Skin epidermis (tissue), 12 donors: Measurements from ENCODE around the gene AKIRIN1.
A peak's percentile ranks its signal among the peaks of the same experiment; 100 is the strongest.
"Not testable (repeated sequence)": the region's sequence is repeated elsewhere in the genome, so short reads cannot be mapped to it uniquely, and the experiment has no call there.

Source experiments
- H3K27ac ChIP-seq, 21 experiments: fragments of 200-600 bp; sonication (generic) in 11 of 21; one replicate each; pipeline ENCODE4 v1.5.0; 2020; ENCODE audit warnings: mild to moderate bottlenecking in 3 of 21, inconsistent platforms in 2 of 21, moderate library complexity in 2 of 21
- H3K4me3 ChIP-seq, 7 experiments: fragments of 200-600 bp; sonication (generic) in 2 of 7; one replicate each; pipeline ENCODE4 v1.5.0; 2020; ENCODE audit warnings: inconsistent platforms in 2 of 7, mild to moderate bottlenecking in 2 of 7, moderate library complexity in 1 of 7

Gene AKIRIN1

GRCh38 chr1:38991638-38992411 is 749 bp downstream of the AKIRIN1 start:
- Histone ChIP-seq H3K27ac (peak overlapping the region; percentile 84 to 100 (median 96)), H3K4me3 (peak overlapping the region; percentile 81 to 100 (median 92))

DNA sequence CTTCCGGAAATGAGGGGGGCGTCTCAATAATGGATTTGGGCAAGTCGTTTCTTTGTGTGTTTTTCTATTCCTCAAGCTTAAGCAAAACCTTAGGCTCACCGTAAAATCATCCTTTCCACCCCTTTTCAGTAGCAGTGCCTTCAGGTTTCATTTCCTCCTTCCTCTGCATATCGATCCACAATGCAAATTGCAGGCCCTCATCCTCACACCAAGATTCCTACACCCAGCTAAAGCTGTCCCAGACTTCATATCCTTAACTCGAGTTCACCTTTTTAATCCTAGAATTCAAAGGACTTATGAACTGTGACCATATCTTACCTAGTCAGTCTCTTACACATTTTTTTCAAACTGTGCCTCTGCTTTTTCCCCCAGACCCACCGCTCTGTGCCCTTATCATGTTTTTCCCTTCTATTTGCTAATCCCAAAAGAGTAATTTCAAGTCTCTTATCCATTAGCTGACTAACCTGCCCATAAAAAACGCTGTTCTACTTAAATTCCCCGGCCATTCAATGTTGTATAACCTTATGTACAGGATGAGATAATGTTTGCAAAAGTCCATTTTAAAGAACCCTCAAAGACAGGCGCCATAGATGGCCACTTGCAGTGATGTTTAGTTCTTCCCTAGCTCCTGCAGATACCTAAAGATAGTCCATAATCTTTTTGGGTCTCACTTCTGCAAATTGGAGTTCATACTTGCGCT is 1.5 kb downstream of the AKIRIN1 start:
- peak overlapping the region in 19 of 21 experiments; percentile 32 to 100 (median 97) for H3K27ac ChIP-seq

GRCh38 chr1:38994196-38994595 is 3.1 kb downstream of the AKIRIN1 start:
- Histone ChIP-seq H3K4me3 (no peak overlapping the region), H3K27ac (no peak overlapping the region)

More for the DNA sequence above, 1.5 kb downstream of the AKIRIN1 start:
- peak overlapping the region; percentile 81 to 100 (median 92) for H3K4me3 ChIP-seq

GRCh38 chr1:38997034-38997900 is 6.2 kb downstream of the AKIRIN1 start:
- H3K27ac ChIP-seq, result peak overlapping the region in 11 of 21 experiments; percentile 4 to 67 (median 46)
- H3K4me3 ChIP-seq, result no peak overlapping the region

DNA sequence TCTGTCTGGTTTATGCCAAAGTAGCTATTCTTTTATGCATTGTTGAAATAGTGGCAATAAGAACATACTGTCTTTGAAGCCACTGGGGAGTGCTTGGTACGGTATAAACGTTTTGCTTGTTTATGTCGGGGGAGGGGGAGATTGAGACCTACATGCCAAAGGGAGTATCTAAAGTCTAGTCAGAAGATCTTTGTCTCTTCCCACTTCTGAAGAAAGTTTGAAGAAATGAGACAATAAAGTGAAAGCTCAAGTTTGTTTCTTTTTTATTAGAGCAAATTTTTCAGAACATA is 6.8 kb downstream of the AKIRIN1 start:
- Histone ChIP-seq H3K27ac (peak overlapping the region in 6 of 21 experiments; percentile 7 to 66 (median 54)), H3K4me3 (no peak overlapping the region)

DNA sequence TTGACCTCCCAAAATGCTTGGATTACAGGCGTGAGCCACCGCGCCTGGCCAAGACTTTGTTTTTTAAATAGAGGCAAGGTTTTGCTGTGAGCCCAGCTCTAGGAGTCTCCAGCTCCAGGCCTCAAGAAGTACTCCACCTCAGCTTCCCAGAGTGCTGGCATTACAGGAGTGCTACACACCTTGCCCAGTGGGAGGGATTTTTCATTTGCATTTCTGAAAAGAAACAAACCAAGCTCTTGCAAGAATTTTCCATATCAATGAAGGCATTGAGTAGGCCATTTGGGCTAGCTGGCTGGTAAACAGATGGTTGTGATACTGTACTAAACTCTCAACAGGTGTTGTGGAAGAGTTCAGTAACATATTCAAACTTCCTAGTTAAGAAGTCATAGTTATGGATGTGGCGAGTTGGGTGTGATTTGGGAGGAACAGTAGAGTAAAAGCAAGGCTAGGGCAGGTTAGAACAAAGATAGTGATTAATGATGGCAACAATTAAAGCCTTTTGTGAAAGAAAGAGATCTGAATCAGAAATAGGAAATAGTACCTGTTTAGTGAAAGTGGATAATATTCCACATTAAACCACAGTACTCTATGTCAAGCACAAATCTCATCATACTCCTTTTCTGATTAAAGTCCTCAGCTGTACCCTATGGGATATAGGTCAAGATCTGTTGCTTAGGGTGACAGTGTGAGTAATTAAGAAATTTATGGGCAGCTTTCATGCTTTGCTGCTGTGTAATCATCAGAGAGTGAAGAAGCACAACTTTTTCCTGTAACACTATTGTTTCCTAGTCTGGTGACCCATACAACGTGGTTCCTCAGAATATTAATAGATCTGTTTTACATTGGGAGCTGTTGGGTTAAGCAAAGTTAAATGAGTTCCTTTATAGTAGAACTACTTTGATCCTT is 10.7 kb downstream of the AKIRIN1 start:
- Histone ChIP-seq H3K4me3 (peak overlapping the region in 1 of 7 experiments; percentile 9), H3K27ac (peak overlapping the region in 4 of 21 experiments; percentile 17 to 66 (median 32))

GRCh38 chr1:39003281-39003680 is 12.2 kb downstream of the AKIRIN1 start:
- no peak overlapping the region for H3K4me3 ChIP-seq
- H3K27ac ChIP-seq, result peak overlapping the region in 2 of 21 experiments; percentile 23 to 66

- no peak overlapping the region for H3K27ac ChIP-seq
- no peak overlapping the region for H3K4me3 ChIP-seq
Measured at GRCh38 chr1:39003794-39004193, 12.7 kb downstream of the AKIRIN1 start.

DNA sequence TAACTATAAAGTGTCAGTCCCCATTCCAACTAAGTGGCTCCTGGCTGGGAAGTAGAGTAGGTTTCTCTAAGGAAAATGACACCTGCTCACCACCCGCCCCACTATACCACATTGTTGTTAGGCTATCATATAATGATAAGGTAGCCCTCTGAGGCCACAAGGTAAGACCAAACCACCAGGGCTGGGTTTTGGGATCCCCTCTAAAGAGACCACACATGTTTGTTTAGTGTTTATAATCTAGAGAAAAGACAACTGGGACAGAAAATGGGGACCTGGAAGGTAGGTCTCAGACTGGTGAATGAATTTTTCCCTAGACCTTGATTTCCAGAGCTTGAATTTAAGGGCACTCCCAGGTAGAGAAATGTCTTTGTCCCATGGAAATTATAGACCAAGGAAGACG is 15.2 kb downstream of the AKIRIN1 start:
- no peak overlapping the region for H3K4me3 ChIP-seq
- H3K27ac ChIP-seq, result no peak overlapping the region

DNA sequence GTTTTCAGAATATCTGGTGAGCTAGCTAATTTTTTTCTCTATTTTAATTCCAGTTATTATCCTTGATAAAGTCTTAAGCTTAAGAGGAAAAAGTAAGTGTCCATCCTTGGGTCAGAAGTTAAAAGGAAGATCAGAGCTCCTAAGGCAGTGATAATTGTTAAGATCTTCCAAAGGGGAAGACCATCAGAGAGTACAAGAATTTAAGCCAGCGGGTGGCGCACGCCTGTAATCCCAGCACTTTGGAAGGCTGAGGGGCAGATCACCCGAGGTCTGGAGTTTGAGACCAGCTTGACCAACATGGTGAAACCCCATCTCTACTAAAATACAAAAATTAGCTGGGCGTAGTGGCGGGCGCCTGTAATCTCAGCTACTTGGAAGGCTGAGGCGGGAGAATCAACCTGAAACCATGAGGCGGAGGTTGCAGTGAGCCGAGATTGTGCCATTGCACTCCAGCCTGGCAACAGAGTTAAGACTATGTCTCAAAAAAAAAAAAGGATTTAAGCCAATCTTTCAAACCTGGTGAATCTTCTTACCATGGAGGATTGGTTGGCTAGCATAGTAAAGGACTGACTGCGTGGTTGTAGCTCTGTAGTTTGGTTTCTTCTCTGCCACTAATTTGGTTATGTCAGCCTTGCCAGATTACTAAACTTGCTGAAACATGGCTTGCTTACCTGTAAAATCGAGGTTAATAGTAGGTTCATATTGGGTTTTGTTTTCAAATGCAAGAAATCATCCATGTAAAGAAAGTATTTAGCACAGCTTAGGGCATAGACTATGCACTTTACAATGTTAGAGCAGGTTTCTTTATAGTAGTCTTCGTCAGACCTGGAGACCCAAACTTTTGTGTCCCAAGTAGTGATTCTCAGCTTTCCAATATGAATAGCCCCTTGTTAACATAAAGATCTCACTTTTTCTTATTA is 15.9 kb downstream of the AKIRIN1 start:
- no peak overlapping the region for H3K27ac ChIP-seq
- H3K4me3 ChIP-seq, result no peak overlapping the region

DNA sequence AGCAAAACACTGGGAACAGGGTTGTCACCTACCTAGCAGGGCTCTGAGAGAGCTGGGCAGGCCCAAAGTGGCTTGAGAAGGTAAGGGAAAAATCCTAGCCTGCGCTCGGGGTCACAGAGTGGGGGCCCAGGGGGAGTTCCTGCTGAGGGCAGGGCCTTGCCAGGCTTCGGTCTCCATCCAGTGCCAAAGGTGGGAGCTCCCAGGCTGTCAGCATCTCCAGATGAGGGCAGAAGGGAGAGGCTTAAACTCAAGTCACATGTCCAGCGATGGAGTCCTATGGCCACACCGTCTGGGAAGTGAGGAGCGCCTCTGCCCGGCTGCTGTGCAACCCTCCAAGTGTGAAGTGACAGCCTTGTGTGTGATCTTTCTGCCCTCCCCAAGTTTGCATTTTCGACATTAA is 23.9 kb downstream of the AKIRIN1 start:
- not testable (repeated sequence) for H3K27ac ChIP-seq, H3K4me3 ChIP-seq

DNA sequence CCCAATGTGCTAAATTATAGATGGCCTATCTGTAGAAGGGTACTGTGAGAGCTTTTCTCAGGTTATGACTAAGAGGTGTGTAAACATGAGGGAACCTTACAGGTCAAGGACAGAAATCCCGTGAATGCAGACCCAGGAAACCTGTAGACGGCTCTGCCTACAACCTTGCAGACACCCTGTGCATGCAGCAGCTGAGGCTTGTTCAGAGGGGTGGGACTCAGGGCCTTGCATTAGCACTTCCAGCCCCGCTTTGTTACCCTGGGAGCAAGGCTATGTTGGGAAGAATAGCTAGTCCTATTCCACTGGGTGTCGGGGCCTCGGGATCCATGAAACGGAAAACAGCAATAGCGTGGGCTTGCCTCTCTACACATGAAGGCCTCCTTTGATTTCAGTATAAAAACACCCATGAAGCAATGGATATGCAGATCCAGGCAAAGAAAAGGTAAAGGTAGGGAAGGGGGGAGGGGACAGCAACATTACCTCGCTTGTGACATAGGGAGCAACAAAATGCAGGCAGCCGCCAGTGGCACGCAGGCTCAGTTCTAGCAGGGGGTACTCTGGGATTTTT is 25.6 kb downstream of the AKIRIN1 start:
- H3K27ac ChIP-seq, result no peak overlapping the region
- H3K4me3 ChIP-seq, result no peak overlapping the region

GRCh38 chr1:39017266-39017665 is 26.2 kb downstream of the AKIRIN1 start:
- Histone ChIP-seq H3K27ac (no peak overlapping the region), H3K4me3 (no peak overlapping the region)

GRCh38 chr1:39020494-39020893 is 29.4 kb downstream of the AKIRIN1 start:
- H3K27ac ChIP-seq, H3K4me3 ChIP-seq: not testable (repeated sequence)

DNA sequence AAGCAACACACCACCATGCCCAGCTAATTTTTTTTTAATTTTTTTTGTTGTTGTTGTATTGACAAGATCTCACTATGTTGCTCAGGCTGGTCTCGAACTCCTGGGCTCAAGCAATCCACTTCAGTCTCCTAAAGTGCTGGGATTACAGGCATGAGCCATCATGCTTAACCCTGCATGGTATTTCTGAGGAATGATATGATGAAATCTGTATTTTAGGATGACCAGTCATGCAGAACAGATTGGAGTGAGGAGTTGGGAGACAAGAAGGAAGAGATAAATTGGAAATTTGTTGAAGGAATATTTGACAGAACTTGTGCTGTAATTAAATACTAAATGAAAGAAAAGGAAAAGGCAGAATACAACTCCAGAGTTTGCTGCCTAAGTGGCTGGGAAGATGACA is 30.4 kb downstream of the AKIRIN1 start:
- Histone ChIP-seq H3K27ac (no peak overlapping the region), H3K4me3 (no peak overlapping the region)

GRCh38 chr1:39023140-39023539 is 32.1 kb downstream of the AKIRIN1 start:
- H3K4me3 ChIP-seq, result no peak overlapping the region
- H3K27ac ChIP-seq, result no peak overlapping the region

GRCh38 chr1:39026051-39026865 is 35.2 kb downstream of the AKIRIN1 start, which contains the start of gene NDUFS5:
Gene NDUFS5 (plus strand): TSS chr1:39026350. CDS start chr1:39028725, 2,375 bp downstream.
- peak within 1 kb of the TSS; percentile 36 to 97 (median 90) for H3K27ac ChIP-seq
- H3K4me3 ChIP-seq, result peak within 1 kb of the TSS; percentile 50 to 85 (median 69)
